ENCODE data around the gene FEM1C. TPM values are rescaled to one million over a fixed set of nuclear protein-coding genes. Genes with fewer than 3 reads are reported as not detected.

FEM1C gene
- total and polyA plus RNA-seq, 10 of the 15 experiments (the other 5 are each of a cell fraction or from before 2014, with no cell fraction given), result 1.9 to 15.6 (median 8.0) TPM

- TF ChIP-seq E4F1 (IDR thresholded peaks at IDR 0.05; ENCODE audit: borderline replicate concordance, partially characterized antibody), result no peak
Measured at GRCh38 chr5:115579216-115579615, 34.6 kb upstream of the FEM1C start (continued).

DNA sequence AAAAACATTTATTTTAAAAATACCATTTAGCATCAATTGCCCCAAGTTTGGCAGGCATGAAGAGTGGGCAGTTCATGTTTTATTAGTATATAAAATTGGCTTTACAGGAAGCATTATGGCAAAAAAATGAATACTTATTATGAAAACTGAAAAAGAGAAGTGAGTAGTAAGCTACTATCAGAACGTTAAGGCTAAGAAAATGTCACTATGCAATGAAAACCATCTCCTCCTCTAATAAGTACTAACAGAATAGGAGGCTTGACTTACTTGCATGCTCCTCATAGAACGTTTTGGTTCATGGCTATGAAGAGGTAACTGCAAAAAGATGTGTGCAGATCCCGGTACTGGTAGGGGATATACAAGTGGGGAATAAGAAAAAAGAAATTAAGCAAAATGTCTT, 34.1 kb upstream of the FEM1C start:
- 0 out of 2 replicates have a peak overlapping the region, but pooled peaks have one; percentile 30 for H3K4me3 ChIP-seq
- in situ Hi-C loops (cut with MboI), result loop anchor here (25.0 kb wide), 1 partner anchor 1141 kb away; no protein-coding TSS in a partner anchor
- H3K9me3 ChIP-seq (replicated peaks; ENCODE audit: control insufficient read depth, insufficient read depth, low read length), result peaks cover 10% of the 10 kb centered on the region; the same call in 2 of the 3 replicates
- no peak overlapping the region for H3K9ac ChIP-seq (ENCODE audit: control insufficient read depth, insufficient read depth, low read length)
- 0% methylated on average over 3 of the region's 3 CpGs for WGBS (ENCODE audit: insufficient coverage, insufficient replicate concordance, low lambda C conversion rate, missing lambda C conversion rate)
- H3K4me2 ChIP-seq (ENCODE audit: control insufficient read depth, insufficient read depth), result peak overlapping the region; percentile 46; the same call in 1 of the 2 replicates
- FAIRE-seq (peak; percentile 77), ATAC-seq (peak; percentile 81), DNase-seq (ENCODE audit: low read depth, low spot score) (no peak)
- 0 out of 4 replicates have a peak, but pooled peaks cover 0 to 4% of the 10 kb centered on the region in 2 experiments for H3K36me3 ChIP-seq (ENCODE audit: control insufficient read depth in 2 of 2, insufficient read depth in 2 of 2, low read length in 1 of 2)
- intact Hi-C loops (cut with micrococcal nuclease; ENCODE audit: unreplicated experiment), result no loop called here
- H3K27ac ChIP-seq (ENCODE audit: control insufficient read depth, insufficient read depth), result peak overlapping the region; percentile 85
- CTCF ChIA-PET, result interaction anchor here (1.1 to 5.5 kb wide), 5 partner anchors 34 to 317 kb away, joined by 3 to 58 read pairs (median 3); partner anchors contain the start of gene FEM1C
- POLR2A ChIA-PET, result interaction anchor here (0.6 to 2.0 kb wide), 7 partner anchors 23 to 47 kb away, joined by 3 to 9 read pairs (median 4); no protein-coding TSS in a partner anchor
- H3K4me1 ChIP-seq (ENCODE audit: control insufficient read depth, insufficient read depth, low read length), result peaks cover 47% of the 10 kb centered on the region
- no TSS peak for BruUV-seq (replicated peaks)
- H3K79me2 ChIP-seq (ENCODE audit: control insufficient read depth, insufficient read depth, low read length), result peaks cover 5% of the 10 kb centered on the region
- no peaks in the 10 kb centered on the region for H3K27me3 ChIP-seq (replicated peaks in 1 of 2; ENCODE audit: control insufficient read depth in 2 of 2, insufficient read depth in 2 of 2, low read length in 1 of 2)
- H2AFZ ChIP-seq (ENCODE audit: control insufficient read depth, low read depth, low read length), result no peak overlapping the region
- SMC1A ChIA-PET (ENCODE audit: uncharacterized antibody, unreplicated experiment), result interaction anchor here (0.7 to 11.4 kb wide), 6 partner anchors 28 to 780 kb away, joined by 3 to 156 read pairs (median 10); partner anchors contain the start of gene FEM1C
- RAD21 ChIA-PET (ENCODE audit: unreplicated experiment), result interaction anchor here (0.7 to 7.7 kb wide), 12 partner anchors 9 to 498 kb away, joined by 3 to 66 read pairs (median 4); partner anchors contain the start of gene FEM1C
- no peaks in the 10 kb centered on the region for H4K20me1 ChIP-seq (ENCODE audit: control insufficient read depth, insufficient read depth)
- TF ChIP-seq, protein P1, sequence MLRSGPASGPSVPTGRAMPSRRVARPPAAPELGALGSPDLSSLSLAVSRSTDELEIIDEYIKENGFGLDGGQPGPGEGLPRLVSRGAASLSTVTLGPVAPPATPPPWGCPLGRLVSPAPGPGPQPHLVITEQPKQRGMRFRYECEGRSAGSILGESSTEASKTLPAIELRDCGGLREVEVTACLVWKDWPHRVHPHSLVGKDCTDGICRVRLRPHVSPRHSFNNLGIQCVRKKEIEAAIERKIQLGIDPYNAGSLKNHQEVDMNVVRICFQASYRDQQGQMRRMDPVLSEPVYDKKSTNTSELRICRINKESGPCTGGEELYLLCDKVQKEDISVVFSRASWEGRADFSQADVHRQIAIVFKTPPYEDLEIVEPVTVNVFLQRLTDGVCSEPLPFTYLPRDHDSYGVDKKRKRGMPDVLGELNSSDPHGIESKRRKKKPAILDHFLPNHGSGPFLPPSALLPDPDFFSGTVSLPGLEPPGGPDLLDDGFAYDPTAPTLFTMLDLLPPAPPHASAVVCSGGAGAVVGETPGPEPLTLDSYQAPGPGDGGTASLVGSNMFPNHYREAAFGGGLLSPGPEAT (IDR thresholded peaks at IDR 0.05; ENCODE audit: low read depth), result peak; percentile 29; the same call in 1 of the 2 replicates
- TF ChIP-seq ZNF274 (IDR thresholded peaks at IDR 0.05; ENCODE audit: insufficient read depth, insufficient read length) (no peak), CHD2 (IDR thresholded peaks at IDR 0.05; ENCODE audit: borderline replicate concordance, low read depth, low read length) (no peak), NRF1 (conservative IDR thresholded peaks at IDR 0.05; ENCODE audit: low read depth, low read length) (no peak), JUNB (IDR thresholded peaks at IDR 0.05) (peak; percentile 46), PRDM15 (CRISPR knock-in tag; IDR thresholded peaks at IDR 0.05) (no peak), SMC3 (IDR thresholded peaks at IDR 0.05; ENCODE audit: borderline replicate concordance, low read length) (no peak), CHD4 (IDR thresholded peaks at IDR 0.05) (no peak)
- TF ChIP-seq, protein P2, sequence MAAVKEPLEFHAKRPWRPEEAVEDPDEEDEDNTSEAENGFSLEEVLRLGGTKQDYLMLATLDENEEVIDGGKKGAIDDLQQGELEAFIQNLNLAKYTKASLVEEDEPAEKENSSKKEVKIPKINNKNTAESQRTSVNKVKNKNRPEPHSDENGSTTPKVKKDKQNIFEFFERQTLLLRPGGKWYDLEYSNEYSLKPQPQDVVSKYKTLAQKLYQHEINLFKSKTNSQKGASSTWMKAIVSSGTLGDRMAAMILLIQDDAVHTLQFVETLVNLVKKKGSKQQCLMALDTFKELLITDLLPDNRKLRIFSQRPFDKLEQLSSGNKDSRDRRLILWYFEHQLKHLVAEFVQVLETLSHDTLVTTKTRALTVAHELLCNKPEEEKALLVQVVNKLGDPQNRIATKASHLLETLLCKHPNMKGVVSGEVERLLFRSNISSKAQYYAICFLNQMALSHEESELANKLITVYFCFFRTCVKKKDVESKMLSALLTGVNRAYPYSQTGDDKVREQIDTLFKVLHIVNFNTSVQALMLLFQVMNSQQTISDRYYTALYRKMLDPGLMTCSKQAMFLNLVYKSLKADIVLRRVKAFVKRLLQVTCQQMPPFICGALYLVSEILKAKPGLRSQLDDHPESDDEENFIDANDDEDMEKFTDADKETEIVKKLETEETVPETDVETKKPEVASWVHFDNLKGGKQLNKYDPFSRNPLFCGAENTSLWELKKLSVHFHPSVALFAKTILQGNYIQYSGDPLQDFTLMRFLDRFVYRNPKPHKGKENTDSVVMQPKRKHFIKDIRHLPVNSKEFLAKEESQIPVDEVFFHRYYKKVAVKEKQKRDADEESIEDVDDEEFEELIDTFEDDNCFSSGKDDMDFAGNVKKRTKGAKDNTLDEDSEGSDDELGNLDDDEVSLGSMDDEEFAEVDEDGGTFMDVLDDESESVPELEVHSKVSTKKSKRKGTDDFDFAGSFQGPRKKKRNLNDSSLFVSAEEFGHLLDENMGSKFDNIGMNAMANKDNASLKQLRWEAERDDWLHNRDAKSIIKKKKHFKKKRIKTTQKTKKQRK (IDR thresholded peaks at IDR 0.05; ENCODE audit: low read depth, low read length), result no peak

Measured in GM12878 (cell line).